Endodermal cell (in vitro differentiated cells): ENCODE data around the gene KCNMA1. TPM values are rescaled to one million over a fixed set of nuclear protein-coding genes. Genes with fewer than 3 reads are reported as not detected.
A peak's percentile ranks its signal among the peaks of the same experiment; 100 is the strongest.
"Not testable (repeated sequence)": the region's sequence is repeated elsewhere in the genome, so short reads cannot be mapped to it uniquely, and the experiment has no call there.

Source experiments
- DNase-seq: peaks from one replicate; pipeline ENCODE4 v3.0.0-alpha.2; 2017
- H3K27ac ChIP-seq: 2 replicates; pipeline ENCODE4 v1.5.1; 2013; ENCODE audit warnings: mild to moderate bottlenecking, low read depth, low read length, moderate library complexity
- H3K27me3 ChIP-seq: 2 replicates; pipeline ENCODE4 v1.6.1; 2013; ENCODE audit warnings: mild to moderate bottlenecking, low read length, moderate library complexity; ENCODE audit not compliant: insufficient read depth, control insufficient read depth, poor library complexity, severe bottlenecking
- H3K36me3 ChIP-seq: 2 replicates; pipeline ENCODE4 v1.7.0; 2013; ENCODE audit warnings: mild to moderate bottlenecking, low read length, moderate library complexity; ENCODE audit not compliant: control insufficient read depth, insufficient read depth
- H3K4me1 ChIP-seq: one replicate; pipeline ENCODE4 v1.7.0; 2013; ENCODE audit warnings: low read length; ENCODE audit not compliant: control insufficient read depth, insufficient read depth
- H3K4me3 ChIP-seq: 2 replicates; pipeline ENCODE4 v1.5.1; 2013; ENCODE audit warnings: mild to moderate bottlenecking, low read length, moderate library complexity
- H3K9ac ChIP-seq: 2 replicates; pipeline ENCODE4 v1.6.1; 2013; ENCODE audit warnings: mild to moderate bottlenecking, low read length, moderate library complexity; ENCODE audit not compliant: poor library complexity, severe bottlenecking; ENCODE audit errors: extremely low read depth
- H3K9me3 ChIP-seq: 2 replicates; pipeline ENCODE4 v1.6.1; 2013; ENCODE audit warnings: mild to moderate bottlenecking, low read length, moderate library complexity; ENCODE audit not compliant: control insufficient read depth
- H3K27ac Mint-ChIP-seq: 2 replicates; pipeline ENCODE4 v1.8.0; 2020; ENCODE audit warnings: mixed read lengths
- H3K27me3 Mint-ChIP-seq: 2 replicates; pipeline ENCODE4 v1.8.0; 2021; ENCODE audit warnings: mild to moderate bottlenecking, mixed read lengths; ENCODE audit not compliant: insufficient read depth
- H3K36me3 Mint-ChIP-seq: 2 replicates; pipeline ENCODE4 v1.8.0; 2020; ENCODE audit warnings: low read depth, mixed read lengths
- H3K4me1 Mint-ChIP-seq: 2 replicates; pipeline ENCODE4 v1.8.0; 2020; ENCODE audit warnings: mixed read lengths
- H3K4me3 Mint-ChIP-seq: 2 replicates; pipeline ENCODE4 v1.8.0; 2020; ENCODE audit warnings: mild to moderate bottlenecking, moderate library complexity, mixed read lengths
- H3K9me3 Mint-ChIP-seq: 2 replicates; pipeline ENCODE4 v1.8.0; 2020; ENCODE audit warnings: mild to moderate bottlenecking, mixed read lengths
- WGBS, 2 experiments: methylation state at CpG; one replicate each; pipeline versions ENCODE4 v1.1.5 to v1.1.7; 2013; ENCODE audit warnings: missing lambda C conversion rate in 2 of 2, mixed read lengths in 1 of 2; ENCODE audit not compliant: insufficient coverage in 1 of 2, insufficient read length in 1 of 2; 5-methylcytosine and 5-hydroxymethylcytosine counted together
- total RNA-seq, 2 donors: library from RNA; stranded (reverse); fragmentation: NEBNext Ultra II Directional in 1 of 2; extraction: Animal tissue kit (Norgen Biotek cat#: 25700) in 1 of 2; gene quantifications; 2 replicates in 1 of 2; 3 replicates in 1 of 2; pipeline ENCODE4 v1.2.1, GENCODE V29; 2021
- TF ChIP-seq, protein P1 (sequence below): fragments of 200-600 bp; sonication (generic); conservative IDR thresholded peaks from 2 replicates; pipeline ENCODE4 v1.5.0; 2021; ENCODE audit warnings: antibody characterized with exemption, mild to moderate bottlenecking

KCNMA1 gene
- total RNA-seq, 2 donors from 2014 or later = 0.55 to 1.3 TPM

DNA sequence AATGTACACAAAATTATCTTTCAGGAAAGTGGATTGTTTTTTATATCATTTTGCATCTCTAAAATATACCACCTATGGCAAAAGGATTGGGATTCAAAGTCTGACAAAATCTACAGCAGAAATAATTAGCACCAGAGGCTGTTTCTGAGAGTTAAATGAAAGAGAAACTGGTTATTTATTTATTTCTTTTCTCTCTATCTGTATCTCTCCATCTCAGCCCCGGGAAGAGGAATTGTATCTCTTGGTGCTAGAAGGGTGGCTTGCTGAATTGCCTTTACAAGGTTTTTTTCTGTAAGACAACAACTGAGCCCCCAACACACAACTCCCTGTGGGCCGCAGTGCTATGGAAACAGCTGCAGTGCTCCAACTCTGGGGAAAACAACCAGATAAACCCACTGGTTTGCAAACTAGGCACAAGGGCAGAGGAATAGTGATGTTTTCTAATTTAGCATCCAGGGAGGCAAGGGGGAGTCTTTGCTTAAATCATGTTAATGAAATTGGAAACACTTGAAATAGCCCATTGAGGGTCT is 249.0 kb downstream of the KCNMA1 start:
- Histone ChIP-seq H3K36me3 (no peaks in the 10 kb centered on the region), H3K4me1 (peaks cover 17% of the 10 kb centered on the region), H3K27me3 (peaks cover 20% of the 10 kb centered on the region), H3K9ac (no peak overlapping the region), H3K4me3 (no peak overlapping the region), H3K9me3 (no peaks in the 10 kb centered on the region), H3K27ac (no peak overlapping the region)
- peak overlapping the region; percentile 31 for H3K27ac Mint-ChIP-seq
- peak; percentile 19 for DNase-seq
- H3K27me3 Mint-ChIP-seq = peaks cover 3% of the 10 kb centered on the region
- no peak overlapping the region for H3K4me3 Mint-ChIP-seq
- H3K36me3 Mint-ChIP-seq = no peaks in the 10 kb centered on the region
- H3K9me3 Mint-ChIP-seq = no peaks in the 10 kb centered on the region
- TF ChIP-seq, protein P1, sequence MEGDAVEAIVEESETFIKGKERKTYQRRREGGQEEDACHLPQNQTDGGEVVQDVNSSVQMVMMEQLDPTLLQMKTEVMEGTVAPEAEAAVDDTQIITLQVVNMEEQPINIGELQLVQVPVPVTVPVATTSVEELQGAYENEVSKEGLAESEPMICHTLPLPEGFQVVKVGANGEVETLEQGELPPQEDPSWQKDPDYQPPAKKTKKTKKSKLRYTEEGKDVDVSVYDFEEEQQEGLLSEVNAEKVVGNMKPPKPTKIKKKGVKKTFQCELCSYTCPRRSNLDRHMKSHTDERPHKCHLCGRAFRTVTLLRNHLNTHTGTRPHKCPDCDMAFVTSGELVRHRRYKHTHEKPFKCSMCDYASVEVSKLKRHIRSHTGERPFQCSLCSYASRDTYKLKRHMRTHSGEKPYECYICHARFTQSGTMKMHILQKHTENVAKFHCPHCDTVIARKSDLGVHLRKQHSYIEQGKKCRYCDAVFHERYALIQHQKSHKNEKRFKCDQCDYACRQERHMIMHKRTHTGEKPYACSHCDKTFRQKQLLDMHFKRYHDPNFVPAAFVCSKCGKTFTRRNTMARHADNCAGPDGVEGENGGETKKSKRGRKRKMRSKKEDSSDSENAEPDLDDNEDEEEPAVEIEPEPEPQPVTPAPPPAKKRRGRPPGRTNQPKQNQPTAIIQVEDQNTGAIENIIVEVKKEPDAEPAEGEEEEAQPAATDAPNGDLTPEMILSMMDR = no peak
- WGBS, 2 experiments = 92 to 100% methylated on average over 1 of the region's 2 CpGs
- H3K4me1 Mint-ChIP-seq = peaks cover 46% of the 10 kb centered on the region

DNA sequence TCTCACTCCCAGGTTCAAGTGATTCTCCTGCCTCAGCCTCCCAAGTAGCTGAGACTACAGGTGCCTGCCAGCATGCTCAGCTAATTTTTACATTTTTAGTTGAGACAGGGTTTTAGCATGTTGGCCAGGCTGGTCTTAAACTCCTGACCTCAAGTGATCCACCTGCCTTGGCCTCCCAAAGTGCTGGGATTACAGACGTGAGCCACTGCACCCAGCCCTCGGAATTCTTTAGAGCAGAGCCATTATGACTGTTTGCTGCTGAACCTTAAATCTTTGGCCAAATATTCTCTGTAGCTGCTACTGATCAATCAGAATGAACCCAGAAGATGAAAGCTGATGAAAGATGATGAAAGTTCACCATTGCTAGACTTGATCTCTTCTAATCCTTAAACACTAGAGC is 249.9 kb downstream of the KCNMA1 start:
- not testable (repeated sequence) for H3K36me3 ChIP-seq, H3K27me3 Mint-ChIP-seq, H3K36me3 Mint-ChIP-seq, H3K4me3 ChIP-seq, H3K9me3 ChIP-seq, H3K9ac ChIP-seq, H3K9me3 Mint-ChIP-seq, H3K4me3 Mint-ChIP-seq, H3K27ac ChIP-seq, H3K27ac Mint-ChIP-seq, DNase-seq
- 75 to 96% methylated on average over 2 of the region's 2 CpGs for WGBS, 2 experiments
- H3K4me1 ChIP-seq = peaks cover 17% of the 10 kb centered on the region
- peaks cover 20% of the 10 kb centered on the region for H3K27me3 ChIP-seq
- H3K4me1 Mint-ChIP-seq = peaks cover 46% of the 10 kb centered on the region

GRCh38 chr10:77387247-77387646 is 250.4 kb downstream of the KCNMA1 start:
- H3K4me1 Mint-ChIP-seq = peaks cover 46% of the 10 kb centered on the region

More at GRCh38 chr10:77387247-77387646, 250.4 kb downstream of the KCNMA1 start:
- Histone ChIP-seq H3K4me3 (no peak overlapping the region), H3K27ac (no peak overlapping the region), H3K36me3 (no peaks in the 10 kb centered on the region), H3K9ac (no peak overlapping the region), H3K4me1 (peaks cover 17% of the 10 kb centered on the region), H3K27me3 (peaks cover 20% of the 10 kb centered on the region), H3K9me3 (no peaks in the 10 kb centered on the region)
- TF ChIP-seq, protein P1 = no peak
- DNase-seq = peak; percentile 6
- Mint-ChIP-seq H3K27ac (no peak overlapping the region), H3K9me3 (no peaks in the 10 kb centered on the region), H3K36me3 (no peaks in the 10 kb centered on the region), H3K27me3 (peaks cover 3% of the 10 kb centered on the region), H3K4me3 (no peak overlapping the region)
